ENCODE measurements around the gene CYB561A3.

DNA sequence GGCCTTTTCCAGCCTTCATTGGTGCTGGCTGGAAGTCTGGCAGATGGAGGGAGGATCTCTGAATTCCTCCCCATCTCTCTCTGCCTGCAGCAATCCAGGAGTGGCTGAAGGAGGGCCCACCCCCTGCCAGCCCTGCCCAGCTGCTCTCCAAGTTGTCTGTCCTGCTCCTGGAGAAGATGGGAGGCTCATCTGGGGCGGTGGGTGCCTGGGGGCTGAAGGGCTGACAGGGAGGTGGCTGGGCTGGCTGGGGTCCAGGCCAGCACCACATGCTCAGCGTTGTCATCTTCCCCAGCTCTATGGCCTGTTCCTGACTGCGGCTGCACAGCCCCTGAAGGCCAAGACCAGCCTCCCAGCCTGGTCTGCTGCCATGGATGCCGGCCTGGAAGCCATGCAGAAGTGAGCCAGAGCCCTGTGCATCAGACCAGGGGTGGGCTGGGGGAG is 16.5 kb downstream of the CYB561A3 start:
- TF ChIP-seq, protein P1, sequence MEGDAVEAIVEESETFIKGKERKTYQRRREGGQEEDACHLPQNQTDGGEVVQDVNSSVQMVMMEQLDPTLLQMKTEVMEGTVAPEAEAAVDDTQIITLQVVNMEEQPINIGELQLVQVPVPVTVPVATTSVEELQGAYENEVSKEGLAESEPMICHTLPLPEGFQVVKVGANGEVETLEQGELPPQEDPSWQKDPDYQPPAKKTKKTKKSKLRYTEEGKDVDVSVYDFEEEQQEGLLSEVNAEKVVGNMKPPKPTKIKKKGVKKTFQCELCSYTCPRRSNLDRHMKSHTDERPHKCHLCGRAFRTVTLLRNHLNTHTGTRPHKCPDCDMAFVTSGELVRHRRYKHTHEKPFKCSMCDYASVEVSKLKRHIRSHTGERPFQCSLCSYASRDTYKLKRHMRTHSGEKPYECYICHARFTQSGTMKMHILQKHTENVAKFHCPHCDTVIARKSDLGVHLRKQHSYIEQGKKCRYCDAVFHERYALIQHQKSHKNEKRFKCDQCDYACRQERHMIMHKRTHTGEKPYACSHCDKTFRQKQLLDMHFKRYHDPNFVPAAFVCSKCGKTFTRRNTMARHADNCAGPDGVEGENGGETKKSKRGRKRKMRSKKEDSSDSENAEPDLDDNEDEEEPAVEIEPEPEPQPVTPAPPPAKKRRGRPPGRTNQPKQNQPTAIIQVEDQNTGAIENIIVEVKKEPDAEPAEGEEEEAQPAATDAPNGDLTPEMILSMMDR (IDR thresholded peaks at IDR 0.05), result no peak
- no peak for TF ChIP-seq POLR2A (IDR thresholded peaks at IDR 0.05)

All from Peyer's patch (tissue), 4 donors.